ENCODE results near the gene C1orf167. TPM values are rescaled to one million over a fixed set of nuclear protein-coding genes. Genes with fewer than 3 reads are reported as not detected.
A peak's percentile ranks its signal among the peaks of the same experiment; 100 is the strongest.

C1orf167 gene
- total and polyA plus RNA-seq, 2 of the 13 experiments (the other 11 are each of a cell fraction or from before 2014, with no cell fraction given), result not detected

GRCh38 chr1:11805422-11806306 lies 43.7 kb downstream of the C1orf167 start, which contains the start of the genes CLCN6 and MTHFR (continued):
- no peak; the same call in 1 of the 2 replicates for TF ChIP-seq CAMTA2 (CRISPR knock-in tag; IDR thresholded peaks at IDR 0.05; ENCODE audit: borderline replicate concordance)
- TF ChIP-seq HNRNPL (IDR thresholded peaks at IDR 0.05; ENCODE audit: low read depth, low read length), result 0 out of 2 replicates have a peak, but pooled peaks have one; percentile 65
- no peak; the same call in 1 of the 2 replicates for TF ChIP-seq HMG20A (CRISPR knock-in tag; IDR thresholded peaks at IDR 0.05; ENCODE audit: borderline replicate concordance)
- TF ChIP-seq ZNF121 (CRISPR knock-in tag; IDR thresholded peaks at IDR 0.05), result 0 out of 2 replicates have a peak, but pooled peaks have one; percentile 25
- no peak; the same call in 1 of the 2 replicates for TF ChIP-seq ZZZ3 (CRISPR knock-in tag; IDR thresholded peaks at IDR 0.05; ENCODE audit: borderline replicate concordance)
- peak; percentile 92 for TF ChIP-seq THAP11 (CRISPR knock-in tag; IDR thresholded peaks at IDR 0.05)
- TF ChIP-seq REST (IDR thresholded peaks at IDR 0.05; ENCODE audit: borderline replicate concordance in 1 of 2, low read depth in 1 of 2, low read length in 2 of 2), result no peak; a peak in 2 of 4 replicates
- no peak; the same call in 1 of the 2 replicates for TF ChIP-seq JDP2 (CRISPR knock-in tag; IDR thresholded peaks at IDR 0.05; ENCODE audit: borderline replicate concordance)
- TF ChIP-seq ZFP91 (CRISPR knock-in tag; IDR thresholded peaks at IDR 0.05; ENCODE audit: borderline replicate concordance), result peak; percentile 85
- TF ChIP-seq ZFYVE20 (CRISPR knock-in tag; IDR thresholded peaks at IDR 0.05; ENCODE audit: borderline replicate concordance, low read depth), result no peak
- no peak; the same call in 1 of the 2 replicates for TF ChIP-seq ZNF335 (CRISPR knock-in tag; IDR thresholded peaks at IDR 0.05)
- no peak for TF ChIP-seq MTF1 (CRISPR knock-in tag; IDR thresholded peaks at IDR 0.05)
- no peak for TF ChIP-seq ZNF513 (CRISPR knock-in tag; conservative IDR thresholded peaks at IDR 0.05)
- TF ChIP-seq NPAS2 (CRISPR knock-in tag; IDR thresholded peaks at IDR 0.05; ENCODE audit: borderline replicate concordance), result no peak
- no peak for TF ChIP-seq ZNF570 (CRISPR knock-in tag; IDR thresholded peaks at IDR 0.05; ENCODE audit: borderline replicate concordance)
- peak; percentile 56 to 71; a peak in 3 of 4 replicates for TF ChIP-seq HMGXB4 (CRISPR knock-in tag; IDR thresholded peaks at IDR 0.05; ENCODE audit: borderline replicate concordance in 1 of 2, low read depth in 1 of 2)
- peak; percentile 81; the same call in 1 of the 2 replicates for TF ChIP-seq WIZ (CRISPR knock-in tag; IDR thresholded peaks at IDR 0.05)
- TF ChIP-seq AKAP8 (CRISPR knock-in tag; IDR thresholded peaks at IDR 0.05), result peak; percentile 71; the same call in 1 of the 2 replicates

All from HepG2 (cell line).